Measurements from ENCODE around the gene SFT2D3. TPM values are rescaled to one million over a fixed set of nuclear protein-coding genes. Genes with fewer than 3 reads are reported as not detected.
A peak's percentile ranks its signal among the peaks of the same experiment; 100 is the strongest.

The SFT2D3 gene
- total and polyA plus RNA-seq, 2 of the 13 experiments (the other 11 are each of a cell fraction or from before 2014, with no cell fraction given), result 8.3 to 9.4 TPM

GRCh38 chr2:127679680-127680361 lies 21.5 kb upstream of the SFT2D3 start (continued):
- TF ChIP-seq USF2 (IDR thresholded peaks at IDR 0.05; ENCODE audit: low read depth, low read length), result no peak
- TF ChIP-seq USF2 (CRISPR knock-in tag; IDR thresholded peaks at IDR 0.05; ENCODE audit: borderline replicate concordance), result 0 out of 2 replicates have a peak, but pooled peaks have one; percentile 20
- no peak for TF ChIP-seq POGZ (CRISPR knock-in tag; IDR thresholded peaks at IDR 0.05)
- peak; percentile 53 for TF ChIP-seq SRSF1 (optimal IDR thresholded peaks at IDR 0.05; ENCODE audit: low read depth, low read length)
- no peak for TF ChIP-seq PTBP1 (IDR thresholded peaks at IDR 0.05; ENCODE audit: low read depth, low read length, poor library complexity, severe bottlenecking)
- TF ChIP-seq NRL (CRISPR knock-in tag; IDR thresholded peaks at IDR 0.05; ENCODE audit: borderline replicate concordance), result peak; percentile 61; the same call in 1 of the 2 replicates
- TF ChIP-seq MYNN (CRISPR knock-in tag; IDR thresholded peaks at IDR 0.05; ENCODE audit: low read depth), result no peak
- no peak for TF ChIP-seq WIZ (CRISPR knock-in tag; IDR thresholded peaks at IDR 0.05)
- TF ChIP-seq ZNF770 (CRISPR knock-in tag; IDR thresholded peaks at IDR 0.05), result no peak
- TF ChIP-seq MTA1 (CRISPR knock-in tag; IDR thresholded peaks at IDR 0.05; ENCODE audit: borderline replicate concordance), result no peak

Measured in HepG2 (cell line).